C4-2B (cell line): ENCODE results near the gene MED29.

ENCODE experiments used
- H3K27ac ChIP-seq: fragments of 450-650 bp; 2 replicates; pipeline ENCODE4 v1.5.1; 2017
- CTCF ChIP-seq: fragments of 450-650 bp; conservative IDR thresholded peaks from 2 replicates; pipeline ENCODE4 v1.5.1; 2017; ENCODE audit warnings: mild to moderate bottlenecking
- ZFX ChIP-seq: fragments of 450-650 bp; IDR thresholded peaks from 2 replicates; pipeline ENCODE4 v1.6.1; 2017

Gene MED29

GRCh38 chr19:39360599-39360998 lies 30.6 kb upstream of the MED29 start:
- no peak overlapping the region for H3K27ac ChIP-seq
- TF ChIP-seq CTCF (no peak), ZFX (no peak)

- H3K27ac ChIP-seq: no peak overlapping the region
- no peak for TF ChIP-seq ZFX
- no peak for TF ChIP-seq CTCF
Measured at GRCh38 chr19:39362682-39363657, 28.2 kb upstream of the MED29 start.

GRCh38 chr19:39363901-39364457 lies 27.2 kb upstream of the MED29 start:
- TF ChIP-seq CTCF: no peak
- no peak for TF ChIP-seq ZFX
- no peak overlapping the region for H3K27ac ChIP-seq

GRCh38 chr19:39365531-39365930 lies 25.6 kb upstream of the MED29 start:
- no peak overlapping the region for H3K27ac ChIP-seq
- TF ChIP-seq ZFX: no peak
- no peak for TF ChIP-seq CTCF

GRCh38 chr19:39369200-39369599 lies 22.0 kb upstream of the MED29 start:
- no peak overlapping the region for H3K27ac ChIP-seq
- TF ChIP-seq ZFX (no peak), CTCF (no peak)

GRCh38 chr19:39370735-39371134 lies 20.4 kb upstream of the MED29 start:
- TF ChIP-seq ZFX: no peak
- TF ChIP-seq CTCF: no peak
- no peak overlapping the region for H3K27ac ChIP-seq
